ENCODE data around the gene TRIM66. TPM values are rescaled to one million over a fixed set of nuclear protein-coding genes. Genes with fewer than 3 reads are reported as not detected.

The TRIM66 gene
- total RNA-seq, 2 experiments from 2014 or later: 4.4 to 19.0 TPM

DNA sequence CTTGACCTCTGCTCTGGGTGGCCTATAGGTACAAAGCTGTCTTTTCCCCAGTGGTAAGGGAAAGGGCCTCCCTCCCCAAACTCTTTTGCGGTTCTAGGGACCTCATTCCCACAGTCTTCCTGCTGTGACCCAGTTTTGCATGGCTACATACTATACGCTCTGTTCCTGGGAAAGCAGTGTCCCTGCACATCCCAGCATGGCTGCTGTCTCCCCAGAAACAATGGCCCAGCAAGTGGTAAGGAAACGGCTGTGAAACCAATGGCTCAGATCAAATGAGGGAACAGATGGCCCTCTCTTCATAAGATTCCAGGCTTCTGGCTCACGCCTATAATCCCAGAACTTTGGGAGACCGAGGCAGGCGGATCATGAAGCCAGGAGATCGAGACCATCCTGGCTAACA lies 41.2 kb upstream of the TRIM66 start:
- Histone ChIP-seq H3K79me2 (ENCODE audit: insufficient read depth, low read depth, low read length) (no peaks in the 10 kb centered on the region), H4K20me1 (ENCODE audit: insufficient read depth, low read length) (no peaks in the 10 kb centered on the region), H3K9me3 (ENCODE audit: low read length) (no peaks in the 10 kb centered on the region), H3K4me1 (ENCODE audit: insufficient read depth, low read length, poor library complexity, severe bottlenecking) (no peaks in the 10 kb centered on the region), H3K36me3 (ENCODE audit: insufficient read depth, low read length) (no peaks in the 10 kb centered on the region), H3K27ac (ENCODE audit: low read depth, low read length, poor library complexity, severe bottlenecking) (no peak overlapping the region), H3K9me2 (ENCODE audit: insufficient read depth, low read length) (no peaks in the 10 kb centered on the region), H3K4me3 (ENCODE audit: low read depth, low read length, poor library complexity, severe bottlenecking) (no peak overlapping the region), H3K4me2 (ENCODE audit: low read length) (no peak overlapping the region), H2AFZ (ENCODE audit: low read length) (no peak overlapping the region)
- CTCF ChIA-PET (ENCODE audit: unreplicated experiment): no interaction called here
- intact Hi-C loops (cut with micrococcal nuclease; ENCODE audit: unreplicated experiment): no loop called here
- POLR2A ChIA-PET: no interaction called here
- BruUV-seq (replicated peaks): no TSS peak
- DNase-seq (ENCODE audit: low spot score): no peak
- no peak for TF ChIP-seq EZH2phosphoT487 (IDR thresholded peaks at IDR 0.05; ENCODE audit: borderline replicate concordance, low read depth, low read length)
- TF ChIP-seq, protein P1, sequence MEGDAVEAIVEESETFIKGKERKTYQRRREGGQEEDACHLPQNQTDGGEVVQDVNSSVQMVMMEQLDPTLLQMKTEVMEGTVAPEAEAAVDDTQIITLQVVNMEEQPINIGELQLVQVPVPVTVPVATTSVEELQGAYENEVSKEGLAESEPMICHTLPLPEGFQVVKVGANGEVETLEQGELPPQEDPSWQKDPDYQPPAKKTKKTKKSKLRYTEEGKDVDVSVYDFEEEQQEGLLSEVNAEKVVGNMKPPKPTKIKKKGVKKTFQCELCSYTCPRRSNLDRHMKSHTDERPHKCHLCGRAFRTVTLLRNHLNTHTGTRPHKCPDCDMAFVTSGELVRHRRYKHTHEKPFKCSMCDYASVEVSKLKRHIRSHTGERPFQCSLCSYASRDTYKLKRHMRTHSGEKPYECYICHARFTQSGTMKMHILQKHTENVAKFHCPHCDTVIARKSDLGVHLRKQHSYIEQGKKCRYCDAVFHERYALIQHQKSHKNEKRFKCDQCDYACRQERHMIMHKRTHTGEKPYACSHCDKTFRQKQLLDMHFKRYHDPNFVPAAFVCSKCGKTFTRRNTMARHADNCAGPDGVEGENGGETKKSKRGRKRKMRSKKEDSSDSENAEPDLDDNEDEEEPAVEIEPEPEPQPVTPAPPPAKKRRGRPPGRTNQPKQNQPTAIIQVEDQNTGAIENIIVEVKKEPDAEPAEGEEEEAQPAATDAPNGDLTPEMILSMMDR (conservative IDR thresholded peaks at IDR 0.05; ENCODE audit: low read length): no peak

DNA sequence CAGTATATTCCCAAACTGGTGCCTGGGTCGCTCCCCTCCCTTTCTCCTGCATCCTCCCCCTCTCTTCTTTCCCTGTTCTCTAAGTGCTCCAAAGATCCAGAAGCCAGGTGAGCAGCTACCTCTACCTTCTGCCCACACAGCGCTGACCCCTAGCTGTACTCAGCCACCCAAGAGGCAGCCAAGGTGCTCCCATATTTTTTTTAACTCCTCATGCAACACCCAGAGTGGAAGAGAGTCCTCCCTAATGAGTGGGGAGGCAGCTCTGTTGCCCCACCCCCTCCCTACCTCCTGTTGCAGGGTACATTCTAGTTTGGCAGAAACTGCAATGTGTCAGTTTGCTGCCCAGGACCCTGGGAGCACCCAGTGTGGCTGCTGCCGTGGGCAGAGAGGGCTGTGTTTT lies 40.3 kb upstream of the TRIM66 start:
- intact Hi-C loops (cut with micrococcal nuclease; ENCODE audit: unreplicated experiment): no loop called here
- TF ChIP-seq EZH2phosphoT487 (IDR thresholded peaks at IDR 0.05; ENCODE audit: borderline replicate concordance, low read depth, low read length): no peak
- TF ChIP-seq, protein P1 (conservative IDR thresholded peaks at IDR 0.05; ENCODE audit: low read length): no peak
- Histone ChIP-seq H3K36me3 (ENCODE audit: insufficient read depth, low read length) (no peaks in the 10 kb centered on the region), H4K20me1 (ENCODE audit: insufficient read depth, low read length) (no peaks in the 10 kb centered on the region), H3K4me1 (ENCODE audit: insufficient read depth, low read length, poor library complexity, severe bottlenecking) (no peaks in the 10 kb centered on the region), H3K4me2 (ENCODE audit: low read length) (no peak overlapping the region), H3K9me3 (ENCODE audit: low read length) (no peaks in the 10 kb centered on the region), H3K27ac (ENCODE audit: low read depth, low read length, poor library complexity, severe bottlenecking) (no peak overlapping the region), H3K4me3 (ENCODE audit: low read depth, low read length, poor library complexity, severe bottlenecking) (no peak overlapping the region), H2AFZ (ENCODE audit: low read length) (no peak overlapping the region), H3K79me2 (ENCODE audit: insufficient read depth, low read depth, low read length) (no peaks in the 10 kb centered on the region), H3K9me2 (ENCODE audit: insufficient read depth, low read length) (no peaks in the 10 kb centered on the region)
- ChIA-PET POLR2A (no interaction called here), CTCF (ENCODE audit: unreplicated experiment) (no interaction called here)
- no peak for DNase-seq (ENCODE audit: low spot score)
- no TSS peak for BruUV-seq (replicated peaks)

DNA sequence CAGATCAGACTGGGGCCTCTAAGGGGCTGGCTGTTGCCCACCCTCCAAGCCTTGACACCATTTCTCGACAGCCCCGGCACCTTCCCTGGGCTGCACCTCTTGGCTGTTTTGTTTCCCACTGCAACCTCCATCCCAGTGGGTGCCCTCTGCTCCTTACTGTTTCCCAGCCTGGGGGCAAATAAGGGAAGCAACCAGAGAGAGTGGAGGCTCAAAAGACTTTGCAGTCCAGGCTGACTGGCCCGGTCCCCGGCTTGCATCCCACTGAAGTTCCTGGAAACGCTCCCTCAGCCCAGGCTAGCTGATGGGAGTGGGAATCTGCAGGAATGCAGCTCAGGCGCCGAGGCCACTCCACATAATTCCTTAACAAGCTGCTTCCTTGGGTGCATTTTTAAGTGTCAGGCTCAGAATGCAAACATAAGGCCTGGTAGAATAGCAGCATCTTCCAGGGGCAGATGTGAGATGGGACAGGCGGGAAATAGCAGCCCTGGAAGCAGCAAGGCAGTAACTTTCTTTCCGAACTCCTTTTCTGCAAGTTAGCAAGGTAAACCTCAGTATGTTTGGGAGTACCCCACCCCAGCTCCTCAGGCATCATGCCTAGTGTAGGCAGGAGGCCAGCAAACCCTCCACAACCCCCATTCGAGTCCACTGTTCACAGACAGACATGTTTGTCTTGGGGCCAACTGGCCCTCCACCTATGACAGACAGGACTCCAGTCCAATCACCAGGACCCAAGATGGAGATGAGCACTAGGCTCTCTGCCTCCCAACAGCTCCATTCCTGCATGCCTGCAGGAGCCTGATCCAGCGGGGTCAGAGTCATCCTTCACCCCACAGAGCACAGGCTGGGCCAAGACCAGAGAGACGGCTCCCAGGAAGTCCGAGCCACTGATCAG lies 39.4 kb upstream of the TRIM66 start:
- Histone ChIP-seq H3K27ac (ENCODE audit: low read depth, low read length, poor library complexity, severe bottlenecking) (no peak overlapping the region), H3K4me3 (ENCODE audit: low read depth, low read length, poor library complexity, severe bottlenecking) (no peak overlapping the region), H2AFZ (ENCODE audit: low read length) (no peak overlapping the region), H4K20me1 (ENCODE audit: insufficient read depth, low read length) (no peaks in the 10 kb centered on the region), H3K9me3 (ENCODE audit: low read length) (no peaks in the 10 kb centered on the region), H3K4me2 (ENCODE audit: low read length) (no peak overlapping the region), H3K79me2 (ENCODE audit: insufficient read depth, low read depth, low read length) (no peaks in the 10 kb centered on the region), H3K9me2 (ENCODE audit: insufficient read depth, low read length) (no peaks in the 10 kb centered on the region), H3K4me1 (ENCODE audit: insufficient read depth, low read length, poor library complexity, severe bottlenecking) (no peaks in the 10 kb centered on the region), H3K36me3 (ENCODE audit: insufficient read depth, low read length) (no peaks in the 10 kb centered on the region)
- no peak for DNase-seq (ENCODE audit: low spot score)
- ChIA-PET POLR2A (no interaction called here), CTCF (ENCODE audit: unreplicated experiment) (no interaction called here)
- intact Hi-C loops (cut with micrococcal nuclease; ENCODE audit: unreplicated experiment): no loop called here
- no TSS peak for BruUV-seq (replicated peaks)
- TF ChIP-seq EZH2phosphoT487 (IDR thresholded peaks at IDR 0.05; ENCODE audit: borderline replicate concordance, low read depth, low read length): no peak
- TF ChIP-seq, protein P1 (conservative IDR thresholded peaks at IDR 0.05; ENCODE audit: low read length): no peak
